ENCODE measurements around the gene ZC3H12C.

GRCh38 chr11:110179064-110179463 lies 85.9 kb downstream of the ZC3H12C start:
- TF ChIP-seq CTCF (conservative IDR thresholded peaks at IDR 0.05; ENCODE audit: low read length), result no peak
- no peak for TF ChIP-seq EZH2phosphoT487 (IDR thresholded peaks at IDR 0.05; ENCODE audit: borderline replicate concordance, low read depth, low read length)
